Calu3 (cell line): Measurements from ENCODE around the gene SBK2. TPM values are rescaled to one million over a fixed set of nuclear protein-coding genes. Genes with fewer than 3 reads are reported as not detected.
"Not testable (repeated sequence)": the region's sequence is repeated elsewhere in the genome, so short reads cannot be mapped to it uniquely, and the experiment has no call there.

Experiments used
- BruUV-seq: library from RNA; stranded (reverse); fragments of 400-500 nt; replicated peaks from 2 replicates; lab custom pipeline; 2021; lab: Mats Ljungman, UMichigan
- CTCF ChIA-PET: fragments of 300-600 bp; sonication (Branson Sonifier 250); formaldehyde crosslinking; loops from one replicate; lab custom pipeline; 2022; ENCODE audit warnings: antibody characterized with exemption; lab: Charles Lee
- DNase-seq: peaks from one replicate; pipeline ENCODE4 v3.0.0; 2022
- H3K27ac Mint-ChIP-seq: one replicate; pipeline ENCODE4 v1.8.0; 2022; ENCODE audit warnings: mixed read lengths; ENCODE audit not compliant: unreplicated experiment
- H3K27me3 Mint-ChIP-seq: one replicate; pipeline ENCODE4 v1.8.0; 2022; ENCODE audit warnings: mixed read lengths; ENCODE audit not compliant: unreplicated experiment
- H3K36me3 Mint-ChIP-seq: one replicate; pipeline ENCODE4 v1.8.0; 2022; ENCODE audit warnings: mild to moderate bottlenecking, moderate library complexity, mixed read lengths; ENCODE audit not compliant: insufficient read depth, unreplicated experiment
- H3K4me1 Mint-ChIP-seq: one replicate; pipeline ENCODE4 v1.8.0; 2022; ENCODE audit warnings: mild to moderate bottlenecking, low read depth, mixed read lengths; ENCODE audit not compliant: unreplicated experiment
- H3K4me3 Mint-ChIP-seq: one replicate; pipeline ENCODE4 v1.8.0; 2022; ENCODE audit warnings: mild to moderate bottlenecking, low read depth, moderate library complexity, mixed read lengths; ENCODE audit not compliant: unreplicated experiment
- H3K9me3 Mint-ChIP-seq: one replicate; pipeline ENCODE4 v1.8.0; 2022; ENCODE audit warnings: low read depth, mixed read lengths; ENCODE audit not compliant: unreplicated experiment
- intact Hi-C: fragments of 100-400 bp; cut with micrococcal nuclease; formaldehyde crosslinking; loops from one replicate; pipeline ENCODE4 v1.10.0; 2022; ENCODE audit not compliant: unreplicated experiment
- total RNA-seq: library from RNA; stranded (reverse); gene quantifications from 2 replicates; pipeline ENCODE4 v1.2.3, GENCODE V29; 2022
- TF ChIP-seq, protein P1 (sequence below): fragments of 200-600 bp; IDR thresholded peaks from one replicate; pipeline ENCODE4 v1.8.0; 2022; ENCODE audit warnings: antibody characterized with exemption; ENCODE audit not compliant: unreplicated experiment

SBK2 gene
- total RNA-seq, 1 experiment from 2014 or later: not detected

DNA sequence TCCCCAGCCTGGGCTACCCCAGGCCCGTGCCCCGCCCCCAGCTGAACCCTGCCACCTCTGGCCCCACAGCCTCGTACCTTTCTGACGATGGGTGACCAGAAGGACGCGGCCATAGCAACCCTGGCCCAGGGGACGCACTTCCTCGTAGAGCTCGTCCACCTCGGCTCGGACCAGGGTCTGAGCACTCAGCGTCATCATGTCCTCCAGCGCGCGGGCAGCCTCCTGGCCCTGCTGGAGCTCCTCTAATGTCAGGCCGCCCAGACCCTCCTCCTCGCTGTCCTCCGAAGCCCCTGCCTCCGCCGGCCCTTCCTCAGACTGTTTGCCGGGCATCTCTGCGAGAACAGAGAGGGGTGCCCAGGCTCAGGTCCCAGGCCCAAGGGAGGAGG, 975 bp downstream of the SBK2 start:
- TF ChIP-seq, protein P1, sequence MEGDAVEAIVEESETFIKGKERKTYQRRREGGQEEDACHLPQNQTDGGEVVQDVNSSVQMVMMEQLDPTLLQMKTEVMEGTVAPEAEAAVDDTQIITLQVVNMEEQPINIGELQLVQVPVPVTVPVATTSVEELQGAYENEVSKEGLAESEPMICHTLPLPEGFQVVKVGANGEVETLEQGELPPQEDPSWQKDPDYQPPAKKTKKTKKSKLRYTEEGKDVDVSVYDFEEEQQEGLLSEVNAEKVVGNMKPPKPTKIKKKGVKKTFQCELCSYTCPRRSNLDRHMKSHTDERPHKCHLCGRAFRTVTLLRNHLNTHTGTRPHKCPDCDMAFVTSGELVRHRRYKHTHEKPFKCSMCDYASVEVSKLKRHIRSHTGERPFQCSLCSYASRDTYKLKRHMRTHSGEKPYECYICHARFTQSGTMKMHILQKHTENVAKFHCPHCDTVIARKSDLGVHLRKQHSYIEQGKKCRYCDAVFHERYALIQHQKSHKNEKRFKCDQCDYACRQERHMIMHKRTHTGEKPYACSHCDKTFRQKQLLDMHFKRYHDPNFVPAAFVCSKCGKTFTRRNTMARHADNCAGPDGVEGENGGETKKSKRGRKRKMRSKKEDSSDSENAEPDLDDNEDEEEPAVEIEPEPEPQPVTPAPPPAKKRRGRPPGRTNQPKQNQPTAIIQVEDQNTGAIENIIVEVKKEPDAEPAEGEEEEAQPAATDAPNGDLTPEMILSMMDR: no peak
- H3K27me3 Mint-ChIP-seq: no peaks in the 10 kb centered on the region
- CTCF ChIA-PET: interaction anchor here (0.6 to 1.1 kb wide), 3 partner anchors 27 to 64 kb away, joined by 3 to 4 read pairs (median 3); partner anchors contain the start of gene ZNF524

DNA sequence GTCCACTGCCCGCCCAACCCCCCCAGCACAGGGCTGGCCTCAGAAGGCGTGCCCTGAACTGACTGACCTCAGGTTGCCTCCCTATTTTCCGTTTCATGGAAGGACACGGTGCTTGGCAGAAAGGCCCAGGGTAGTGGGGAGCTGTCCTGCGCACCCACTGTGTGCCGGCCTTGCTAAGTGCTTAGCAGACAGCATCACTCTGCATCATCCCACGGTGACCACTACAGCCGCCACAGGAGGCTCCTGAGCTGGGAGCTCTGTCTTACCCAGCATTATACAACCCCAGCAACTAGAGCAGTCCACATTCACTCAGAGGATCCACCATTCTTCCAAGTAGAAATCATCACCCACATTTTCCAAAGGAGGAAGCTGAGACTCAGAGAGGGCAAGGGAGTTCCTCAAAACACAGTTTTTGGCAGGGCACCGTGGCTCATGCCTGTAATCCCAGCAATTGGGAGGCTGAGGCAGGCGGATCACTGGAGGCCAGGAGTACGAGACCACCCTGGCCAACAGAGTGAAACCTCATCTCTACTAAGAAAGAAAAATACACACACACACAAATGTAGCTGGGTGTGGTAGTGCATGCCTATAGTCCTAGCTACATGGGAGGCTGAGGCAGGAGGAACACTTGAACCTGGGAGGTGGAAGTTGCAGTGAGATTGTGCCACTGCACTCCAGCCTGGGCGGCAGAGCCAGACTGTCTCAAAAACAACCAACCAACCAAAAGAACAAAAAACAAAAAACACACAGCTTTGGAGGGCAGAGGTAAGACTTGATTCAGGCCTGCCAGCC, 1.6 kb downstream of the SBK2 start:
- Mint-ChIP-seq H3K36me3 (no peaks in the 10 kb centered on the region), H3K4me1 (no peaks in the 10 kb centered on the region), H3K9me3 (no peaks in the 10 kb centered on the region), H3K27me3 (no peaks in the 10 kb centered on the region), H3K27ac (no peak overlapping the region), H3K4me3 (no peak overlapping the region)
- CTCF ChIA-PET: interaction anchor here (0.7 to 1.1 kb wide), 3 partner anchors 18 to 65 kb away, joined by 3 to 4 read pairs (median 3); partner anchors contain the start of gene ZNF524
- intact Hi-C loops: no loop called here
- TF ChIP-seq, protein P1: no peak
- no peak for DNase-seq
- no TSS peak for BruUV-seq

More for the DNA sequence above, 975 bp downstream of the SBK2 start:
- Mint-ChIP-seq H3K9me3 (no peaks in the 10 kb centered on the region), H3K4me1 (no peaks in the 10 kb centered on the region), H3K4me3 (no peak overlapping the region), H3K36me3 (no peaks in the 10 kb centered on the region), H3K27ac (no peak overlapping the region)
- DNase-seq: no peak
- intact Hi-C loops: no loop called here
- no TSS peak for BruUV-seq

DNA sequence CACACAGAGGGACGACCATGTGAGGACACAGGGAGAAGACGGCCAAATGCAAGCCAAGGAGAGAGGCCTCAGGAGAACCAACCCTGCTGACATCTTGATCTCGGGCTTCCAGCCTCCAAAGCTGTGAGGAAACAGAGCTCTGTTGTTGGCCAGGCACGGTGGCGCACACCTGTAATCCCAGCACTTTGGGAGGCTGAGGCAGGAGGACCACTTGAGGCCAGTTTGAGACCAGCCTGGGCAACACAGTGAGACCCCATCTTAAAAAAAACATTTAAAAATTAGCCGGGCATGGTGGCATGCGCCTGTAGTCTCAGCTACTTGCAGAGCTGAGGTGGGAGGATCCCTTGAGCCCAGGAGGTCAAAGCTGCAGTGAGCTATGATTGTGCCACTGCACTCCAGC, 2.7 kb downstream of the SBK2 start:
- H3K27me3 Mint-ChIP-seq, DNase-seq, H3K36me3 Mint-ChIP-seq, H3K27ac Mint-ChIP-seq, BruUV-seq, H3K4me3 Mint-ChIP-seq, intact Hi-C loops, H3K4me1 Mint-ChIP-seq, H3K9me3 Mint-ChIP-seq: not testable (repeated sequence)
- CTCF ChIA-PET: interaction anchor here (0.6 to 0.7 kb wide), 2 partner anchors 11 to 17 kb away, joined by 3 to 4 read pairs; partner anchors contain the start of gene SBK3

DNA sequence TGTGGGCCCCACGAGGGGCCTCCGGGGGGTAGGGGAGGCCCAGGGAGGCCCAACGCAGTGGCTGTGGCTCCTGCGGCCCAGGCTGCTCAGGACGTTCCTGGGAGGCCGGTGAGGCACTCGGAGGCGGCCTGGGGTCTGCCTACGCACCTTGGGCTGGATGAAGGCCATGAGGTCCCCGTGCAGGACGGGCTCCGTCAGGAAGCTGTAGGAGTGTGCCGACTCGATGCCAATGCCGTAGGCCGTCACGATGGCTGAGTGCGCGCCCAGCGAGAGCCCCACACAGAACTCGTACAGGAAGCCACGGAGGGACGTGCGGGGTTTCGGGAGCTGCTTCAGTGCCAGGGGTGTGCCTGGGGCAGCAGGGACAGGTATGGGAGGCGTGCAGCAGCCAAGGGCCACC, 5.9 kb downstream of the SBK2 start:
- Mint-ChIP-seq H3K4me3 (no peak overlapping the region), H3K27ac (no peak overlapping the region), H3K36me3 (no peaks in the 10 kb centered on the region), H3K27me3 (no peaks in the 10 kb centered on the region), H3K9me3 (no peaks in the 10 kb centered on the region), H3K4me1 (no peaks in the 10 kb centered on the region)
- TF ChIP-seq, protein P1: no peak
- intact Hi-C loops: no loop called here
- CTCF ChIA-PET: no interaction called here
- BruUV-seq: no TSS peak
- DNase-seq: no peak
